EL (cell line): ENCODE results near the gene RPS4Y2.

Experiments used
- DNase-seq: peaks from one replicate; pipeline ENCODE4 v3.0.0-alpha.2; 2016

RPS4Y2 gene

DNA sequence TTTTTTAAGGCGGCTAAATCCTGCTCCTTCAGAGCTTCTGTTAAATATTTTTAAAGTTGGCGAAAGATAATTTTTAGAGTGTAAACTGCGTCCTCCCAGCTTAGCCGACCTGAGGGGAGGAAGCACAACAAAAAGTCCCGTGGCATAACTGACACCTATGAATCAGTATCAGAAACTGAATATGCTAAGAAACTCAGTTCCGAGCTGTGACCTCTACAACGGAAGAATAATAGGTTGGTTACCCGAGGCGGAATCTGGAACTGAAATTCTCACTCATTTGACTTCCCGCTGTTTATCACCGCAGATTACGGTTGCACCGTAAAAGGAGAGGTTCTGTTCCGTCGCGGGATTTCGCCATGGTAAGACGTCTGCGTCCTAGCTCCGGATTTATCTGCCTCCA lies at the start of gene RPS4Y2:
TSS of gene RPS4Y2 (plus strand) at position 301 of the 400 bp plus-strand sequence. CDS start at position 357, 56 bp downstream.
- no peak for DNase-seq

DNA sequence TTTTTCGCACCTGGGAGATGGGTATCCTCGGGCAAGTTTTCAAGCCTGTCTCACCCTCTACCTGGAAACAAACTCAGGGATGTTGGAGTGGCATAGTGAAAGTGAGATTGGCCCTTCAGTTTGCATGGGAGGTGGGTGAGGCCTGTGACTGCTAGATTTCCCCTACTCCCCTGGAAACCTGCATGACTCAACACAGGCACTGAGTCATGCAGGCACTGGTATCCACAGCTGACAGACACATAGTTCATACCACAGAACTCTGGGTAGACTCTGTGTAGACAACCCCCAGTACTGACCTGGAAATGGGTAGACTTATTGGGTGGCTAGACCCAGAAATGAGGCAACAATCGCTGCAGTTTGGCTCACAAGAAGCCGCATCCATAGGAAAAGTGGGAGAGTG lies 41.5 kb upstream of the RPS4Y2 start:
- DNase-seq, result no peak

DNA sequence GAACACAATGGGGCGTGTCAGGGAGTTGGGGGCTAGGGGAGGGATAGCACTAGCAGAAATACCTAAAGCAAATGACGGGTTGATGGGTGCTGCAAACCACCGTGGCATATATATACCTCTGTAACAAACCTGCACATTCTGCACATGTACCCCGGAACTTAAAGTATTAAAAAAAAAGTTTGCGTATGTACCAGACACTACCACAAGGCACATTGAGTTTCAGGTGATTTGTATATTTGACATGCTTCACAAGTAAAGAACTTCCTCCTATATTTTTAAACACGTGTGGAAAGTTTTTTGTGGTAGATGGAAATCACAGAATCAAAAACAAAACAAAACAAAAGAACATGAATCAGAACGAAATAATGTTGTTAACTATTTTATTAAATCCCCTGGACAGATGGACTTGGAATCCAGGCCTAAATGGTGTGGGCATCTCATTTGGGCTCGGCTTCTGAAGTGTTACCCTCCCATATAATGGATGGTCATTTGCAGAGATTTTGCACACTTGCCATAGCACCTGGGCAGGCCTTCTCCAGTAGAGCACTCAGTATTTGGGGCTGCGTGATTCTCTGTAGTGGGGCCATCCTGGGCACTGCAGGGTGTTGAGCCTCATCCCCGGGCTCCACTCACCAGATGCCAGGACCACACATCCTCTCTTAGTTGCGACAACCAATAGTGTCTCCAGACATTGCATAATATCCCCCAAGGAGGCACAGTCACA lies 29.6 kb upstream of the RPS4Y2 start:
- no peak for DNase-seq

DNA sequence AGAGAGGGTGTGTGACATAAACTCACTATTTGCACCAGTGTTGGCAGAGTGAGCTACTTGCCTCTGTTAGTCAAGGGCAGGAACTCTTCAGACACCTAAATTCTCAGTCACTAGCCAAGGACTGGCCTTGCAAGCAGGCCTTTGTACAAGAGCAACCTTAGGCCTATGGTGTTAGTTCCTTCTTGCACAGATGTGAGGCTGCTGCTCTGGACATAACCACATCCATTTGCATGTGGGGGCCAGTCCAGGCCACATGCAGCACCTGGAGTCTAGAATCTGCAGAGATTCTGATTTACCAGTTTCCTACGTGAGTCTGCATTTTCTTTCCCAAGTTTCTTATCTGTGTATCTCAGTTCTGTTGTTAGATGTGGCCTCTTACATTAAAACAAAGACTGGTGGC lies 20.7 kb upstream of the RPS4Y2 start:
- DNase-seq, result no peak

DNA sequence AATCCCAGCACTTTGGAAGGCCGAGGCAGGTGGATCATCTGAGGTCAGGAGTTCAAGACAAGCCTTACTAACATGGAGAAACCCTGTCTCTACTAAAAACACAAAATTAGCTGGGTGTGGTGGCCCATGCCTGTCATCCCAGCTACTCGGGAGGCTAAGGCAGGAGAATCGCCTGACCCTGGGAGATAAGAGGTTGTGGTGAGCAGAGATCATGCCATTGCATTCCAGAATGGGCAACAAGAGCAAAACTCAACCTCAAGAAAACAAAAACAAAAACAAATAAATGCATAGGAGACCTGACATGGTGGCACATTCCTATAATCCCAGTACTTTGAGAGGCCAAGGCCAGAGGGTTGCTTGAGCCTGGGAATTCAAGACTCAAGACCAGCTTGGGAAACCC lies 16.1 kb upstream of the RPS4Y2 start:
- no peak for DNase-seq

DNA sequence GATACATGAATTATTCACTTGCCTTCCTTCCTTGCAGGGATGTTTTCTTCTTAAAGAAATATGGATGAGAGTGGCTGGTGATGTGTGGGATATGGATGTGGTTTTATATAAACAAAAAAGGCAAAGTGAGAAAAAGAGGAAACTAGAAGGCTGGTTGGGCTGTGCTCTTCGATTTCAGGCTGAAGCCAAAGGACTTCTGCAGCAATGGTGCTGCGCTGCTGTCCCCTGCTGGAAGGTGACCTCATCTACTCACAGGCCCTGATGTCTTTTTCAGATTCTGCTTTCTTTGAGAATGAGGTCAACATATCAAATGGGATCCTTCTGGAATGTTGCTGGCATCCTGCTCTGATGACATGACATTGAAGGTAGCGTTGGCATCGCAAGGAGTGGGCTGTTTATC lies 15.3 kb upstream of the RPS4Y2 start:
- no peak for DNase-seq

DNA sequence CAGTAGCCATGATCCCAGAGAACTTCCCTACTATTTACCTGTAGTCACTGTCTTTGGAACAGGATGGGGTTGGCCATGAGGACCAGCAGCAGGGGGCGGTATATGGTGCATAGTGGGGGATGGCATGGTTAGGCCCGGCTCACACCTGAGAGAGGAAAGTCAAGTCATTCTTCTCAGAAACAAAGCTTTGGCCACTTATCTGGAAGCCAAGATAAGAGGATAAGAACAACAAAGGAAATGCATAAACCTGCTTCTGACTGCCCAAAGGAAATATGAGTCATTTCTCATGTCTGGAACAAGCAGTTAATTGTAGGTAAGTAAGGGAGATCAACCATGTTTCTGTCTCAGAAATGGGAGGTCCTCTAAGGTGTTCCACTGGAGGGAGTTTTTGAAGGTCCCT lies 10.8 kb upstream of the RPS4Y2 start:
- no peak for DNase-seq

DNA sequence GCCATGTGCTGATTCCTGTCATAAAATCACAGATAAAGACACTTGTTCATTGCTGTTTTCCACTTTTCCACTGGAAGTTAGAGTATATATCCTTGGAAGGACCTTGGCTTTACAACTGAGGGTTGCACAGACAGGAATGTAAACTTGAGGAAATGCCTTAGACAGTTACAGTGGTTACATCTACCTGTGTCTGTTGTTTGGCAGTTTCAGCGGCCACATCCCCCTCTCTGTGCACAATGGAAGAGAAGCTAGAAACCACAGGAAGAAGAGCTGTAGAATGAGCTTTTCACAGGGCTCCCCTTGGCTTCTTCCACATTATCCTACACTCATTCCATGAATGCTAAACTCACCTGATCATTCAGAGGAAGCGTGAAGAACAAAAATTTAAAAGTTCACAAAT lies 9.0 kb upstream of the RPS4Y2 start:
- no peak for DNase-seq

DNA sequence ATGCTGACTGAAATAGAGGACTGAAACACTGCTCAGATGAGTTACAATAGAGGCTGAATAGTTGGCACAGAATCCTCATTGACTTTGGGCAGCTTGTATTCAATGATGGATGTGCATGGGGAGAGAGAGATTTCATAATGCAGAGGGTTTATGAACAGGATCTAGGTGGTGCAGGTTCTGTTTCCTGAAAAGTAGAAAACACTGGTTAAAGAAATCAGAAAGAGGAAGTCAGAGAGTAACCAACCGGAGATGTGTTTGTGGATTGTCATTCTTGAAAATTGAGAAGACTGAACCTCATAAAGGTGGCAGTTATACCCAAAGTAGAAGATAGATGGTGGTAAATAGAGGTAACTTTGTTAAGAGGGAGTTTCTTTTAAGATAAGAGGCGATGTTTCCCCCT lies 8.0 kb downstream of the RPS4Y2 start:
- DNase-seq, result no peak

DNA sequence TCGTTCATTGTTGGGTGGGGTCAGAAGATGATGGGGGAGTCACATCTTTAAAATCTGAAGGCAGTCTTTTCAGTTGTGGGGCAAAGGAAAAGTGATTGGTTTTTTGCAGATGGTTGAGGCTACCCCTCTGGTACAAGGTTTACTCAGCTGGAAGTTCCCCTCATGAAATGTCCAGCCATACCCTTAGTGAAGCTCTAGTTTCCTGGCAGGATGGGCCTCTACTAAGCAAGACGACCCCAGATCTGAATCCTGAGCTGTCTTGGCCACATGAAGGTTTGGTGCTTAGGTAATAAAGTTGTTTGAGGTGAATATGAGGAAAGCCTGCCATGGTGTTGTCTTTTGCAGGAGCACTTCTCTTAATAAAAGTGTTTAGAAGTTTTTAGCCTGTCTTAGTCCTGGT lies 9.2 kb downstream of the RPS4Y2 start:
- no peak for DNase-seq

DNA sequence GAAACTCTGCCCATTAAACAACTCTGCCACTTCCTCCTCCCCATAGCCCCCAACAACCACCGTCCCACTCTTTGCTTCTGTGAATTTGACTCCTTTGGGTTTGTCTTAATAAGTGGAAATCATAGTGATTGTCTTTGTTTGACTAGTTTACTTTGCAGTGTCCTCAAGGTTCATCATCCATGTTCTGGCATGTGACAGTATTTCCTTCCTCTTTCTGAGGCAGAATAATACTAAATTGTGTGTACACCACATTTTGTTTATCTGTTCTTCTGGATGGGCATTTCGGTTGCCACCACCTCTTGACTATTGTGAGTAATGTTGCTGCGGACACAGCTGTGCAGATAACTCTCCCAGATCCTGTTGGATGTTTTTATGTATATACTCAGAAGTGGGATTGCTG lies 14.8 kb downstream of the RPS4Y2 start:
- no peak for DNase-seq

DNA sequence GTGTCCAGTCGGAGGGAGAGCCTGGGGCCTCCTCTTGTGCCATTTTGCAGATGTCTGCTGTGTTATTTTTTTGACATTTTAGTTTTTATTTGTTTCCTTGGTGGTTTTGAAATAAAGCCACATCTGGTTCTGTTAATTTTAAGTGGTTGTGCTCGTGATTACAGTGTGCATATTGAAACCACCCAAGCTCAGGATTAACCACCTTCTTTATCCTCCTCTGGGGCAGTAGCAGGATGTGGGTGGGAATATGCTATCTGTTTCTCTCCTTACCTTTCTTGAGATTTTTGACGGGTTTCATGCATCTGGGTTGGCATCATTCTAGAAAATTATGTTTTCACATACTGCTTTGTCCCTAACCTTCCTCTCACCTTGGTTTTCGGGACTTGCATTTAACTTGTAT lies 20.2 kb downstream of the RPS4Y2 start:
- no peak for DNase-seq

DNA sequence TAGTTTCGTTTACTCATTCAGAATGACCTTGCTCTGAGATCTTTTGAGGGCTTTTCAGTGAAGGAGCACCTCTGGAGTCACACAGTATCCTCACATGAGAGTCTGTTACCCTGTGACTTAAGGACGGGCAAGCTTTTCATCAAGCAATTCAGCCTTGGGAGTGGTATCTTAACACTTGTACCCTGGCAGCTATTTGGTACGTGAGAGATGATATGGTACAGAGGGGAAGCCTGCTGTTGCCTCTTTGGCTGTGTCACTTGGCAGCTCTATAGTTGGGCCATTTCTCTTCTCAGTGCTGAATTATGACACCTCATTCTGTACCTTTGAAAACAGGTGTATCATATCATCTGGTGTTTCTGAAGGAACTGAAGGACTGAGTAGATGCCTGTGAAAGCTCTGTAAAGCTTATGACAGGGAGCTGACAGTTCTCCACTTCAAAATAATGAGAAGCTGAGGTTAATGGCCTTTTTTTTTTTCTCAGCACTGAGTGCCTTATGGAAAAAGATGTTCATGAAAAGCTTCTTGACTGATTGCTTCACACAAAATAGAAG lies 24.3 kb downstream of the RPS4Y2 start:
- no peak for DNase-seq

DNA sequence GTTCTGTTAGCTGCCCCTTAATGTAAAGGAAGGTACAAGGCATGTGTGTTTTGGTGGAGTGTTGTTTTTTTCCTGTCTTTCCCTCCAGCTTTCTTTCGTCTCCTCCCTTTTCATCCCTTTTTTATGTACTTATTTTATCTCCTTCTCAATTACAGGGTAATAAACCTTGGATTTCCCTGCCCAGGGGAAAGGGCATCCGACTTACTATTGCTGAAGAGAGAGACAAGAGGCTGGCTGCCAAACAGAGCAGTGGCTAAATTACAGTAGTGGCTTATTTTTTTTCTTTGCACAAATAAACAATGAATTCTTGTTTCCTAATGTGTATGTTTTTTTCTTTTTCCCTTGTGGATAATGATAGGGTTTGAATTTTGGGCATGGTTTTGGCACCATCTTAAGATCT lies 24.9 kb downstream of the RPS4Y2 start:
- DNase-seq, result no peak

DNA sequence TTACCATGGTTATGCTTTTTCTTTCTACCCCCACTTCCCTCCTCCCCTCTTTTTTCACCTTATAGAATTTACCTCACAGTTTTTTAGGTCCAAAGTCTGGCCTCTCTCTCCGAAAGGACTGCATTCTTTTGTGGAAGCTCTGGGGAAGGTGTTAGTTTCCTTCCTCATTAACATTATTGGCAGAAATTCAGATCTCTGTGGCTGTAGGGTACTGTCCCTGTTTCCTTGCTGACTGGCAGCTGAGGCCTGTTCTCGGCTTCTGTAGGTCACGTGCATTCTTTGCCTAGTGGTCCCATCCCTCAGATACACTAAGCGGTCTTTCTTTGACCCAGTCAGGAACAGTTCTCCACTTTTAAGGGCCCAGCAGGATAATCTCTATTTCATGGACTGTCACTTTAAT lies 25.5 kb downstream of the RPS4Y2 start:
- no peak for DNase-seq

DNA sequence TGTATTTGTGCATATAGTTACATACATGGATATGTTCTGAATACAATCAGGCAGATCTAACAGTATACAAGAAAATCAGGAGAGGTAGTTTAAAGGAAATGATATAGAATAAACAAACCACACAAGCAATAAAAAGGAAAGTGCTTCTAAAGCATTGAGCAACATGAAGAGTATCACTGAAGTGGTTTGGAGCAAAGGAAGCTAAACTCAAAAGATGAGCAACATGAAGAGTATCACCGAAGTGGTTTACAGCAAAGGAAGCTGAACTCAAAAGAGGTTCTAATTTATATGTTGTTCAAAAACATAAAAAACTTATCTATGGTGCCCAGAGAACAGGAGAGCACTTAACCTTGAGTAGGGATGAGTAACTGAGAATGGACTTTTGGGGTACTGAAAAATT lies 29.1 kb downstream of the RPS4Y2 start:
- no peak for DNase-seq

DNA sequence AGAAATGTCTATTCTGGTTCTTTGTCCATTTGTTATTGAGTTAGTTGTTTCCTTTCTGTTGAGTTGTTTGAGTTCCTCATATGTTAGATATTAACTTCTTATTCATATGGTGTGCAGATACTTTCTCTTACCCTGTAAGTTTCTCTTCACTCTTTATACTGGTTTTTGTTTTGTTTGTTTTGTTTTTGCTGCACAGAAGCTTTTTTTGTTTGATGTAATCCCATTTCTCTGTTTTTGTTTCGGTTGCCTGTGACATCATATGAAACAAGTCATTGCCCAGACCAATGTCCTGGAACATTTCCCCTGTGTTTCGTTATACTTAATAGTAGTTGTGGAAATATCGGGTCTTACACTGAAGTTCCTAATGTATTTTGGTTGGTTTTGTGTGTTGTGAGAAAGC lies 31.2 kb downstream of the RPS4Y2 start:
- DNase-seq, result no peak

DNA sequence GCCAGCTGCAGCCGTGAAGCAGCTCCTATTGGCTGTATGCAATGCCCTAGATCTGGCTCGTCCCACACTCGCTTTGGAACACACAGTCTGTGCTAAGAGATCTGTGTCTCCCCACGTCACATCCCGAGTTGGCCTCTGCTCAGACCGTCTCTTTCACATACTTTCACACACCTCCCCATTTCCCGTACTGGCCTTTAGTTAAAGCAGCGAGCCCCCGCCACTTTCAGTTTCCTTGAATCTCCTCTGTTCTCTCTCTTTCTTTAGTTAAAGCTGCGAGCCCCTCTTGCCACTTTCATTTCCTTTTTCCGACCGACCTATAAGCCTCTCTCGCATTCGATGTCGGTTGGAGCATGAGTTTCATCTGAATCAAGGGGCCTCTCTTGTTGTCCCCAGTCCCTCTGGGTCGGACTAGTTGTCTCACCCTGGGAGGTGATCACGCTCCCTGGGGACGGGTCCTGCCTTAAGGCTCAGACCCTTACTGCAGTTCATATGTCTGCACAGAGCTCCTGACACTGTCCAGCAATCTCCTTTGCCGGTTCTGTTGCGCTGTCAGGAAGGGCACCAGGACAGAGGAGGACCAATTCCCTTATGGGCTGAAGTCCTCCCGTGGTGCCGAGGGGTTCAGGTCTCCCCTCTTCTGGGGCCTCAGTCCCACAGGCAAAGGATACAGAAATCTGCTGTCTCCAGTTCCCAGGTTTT lies 42.6 kb downstream of the RPS4Y2 start:
- DNase-seq, result no peak

DNA sequence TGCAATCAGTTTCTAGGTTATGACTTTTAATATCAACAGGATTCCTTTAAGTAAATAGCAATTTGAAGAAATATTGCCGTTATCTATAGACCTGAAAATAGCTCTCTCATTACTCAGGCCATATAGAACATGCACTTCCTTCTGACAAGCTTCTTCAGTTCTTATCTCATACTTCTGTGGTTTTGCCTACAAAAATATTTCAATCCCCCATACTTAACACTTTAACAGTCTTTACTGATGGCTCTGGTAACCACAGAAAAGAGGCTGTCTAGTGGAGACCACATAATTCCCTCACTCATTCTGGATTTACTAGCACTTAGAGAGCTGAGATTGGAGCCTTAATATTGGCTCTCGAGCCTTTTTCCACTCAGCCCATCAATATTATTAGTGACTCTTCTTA lies 46.8 kb downstream of the RPS4Y2 start:
- no peak for DNase-seq

DNA sequence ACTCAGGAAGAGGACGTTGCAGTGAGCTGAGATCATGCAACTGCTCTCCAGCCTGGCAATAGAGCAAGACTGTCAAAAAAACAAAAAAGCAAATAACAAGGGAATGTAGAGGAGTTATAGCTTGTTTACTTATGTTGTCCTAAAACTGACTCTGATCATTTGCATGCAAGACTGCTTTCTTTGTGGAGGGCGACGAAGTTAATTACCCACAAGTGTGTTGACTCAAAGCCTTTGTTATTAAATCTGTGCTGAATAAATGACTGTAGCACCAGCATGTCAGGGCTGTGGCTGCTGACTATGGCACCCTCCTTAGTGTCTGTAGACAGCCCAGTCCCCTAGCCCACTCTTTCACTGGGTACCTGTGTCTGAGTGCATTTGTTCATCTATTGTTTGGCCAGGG lies 50.3 kb downstream of the RPS4Y2 start:
- DNase-seq, result no peak

DNA sequence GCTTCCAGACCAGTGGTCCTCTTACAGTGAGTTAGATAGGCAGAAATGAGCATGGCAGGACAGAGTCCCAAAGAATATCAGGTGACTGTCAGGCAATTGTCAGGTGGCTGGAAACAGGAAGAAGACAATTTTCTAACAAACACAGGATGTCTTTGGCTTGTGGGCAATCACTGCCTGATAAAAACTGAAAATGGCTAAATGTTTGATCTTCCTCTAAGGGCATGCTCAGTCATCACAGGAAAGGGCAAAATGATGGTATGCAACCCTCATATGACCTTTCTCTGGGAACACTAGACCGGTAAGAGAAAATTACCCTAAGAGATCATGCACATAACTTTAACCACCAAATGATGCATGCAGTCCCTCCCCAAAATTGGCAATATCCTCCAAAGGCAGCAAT lies 57.6 kb downstream of the RPS4Y2 start:
- no peak for DNase-seq

DNA sequence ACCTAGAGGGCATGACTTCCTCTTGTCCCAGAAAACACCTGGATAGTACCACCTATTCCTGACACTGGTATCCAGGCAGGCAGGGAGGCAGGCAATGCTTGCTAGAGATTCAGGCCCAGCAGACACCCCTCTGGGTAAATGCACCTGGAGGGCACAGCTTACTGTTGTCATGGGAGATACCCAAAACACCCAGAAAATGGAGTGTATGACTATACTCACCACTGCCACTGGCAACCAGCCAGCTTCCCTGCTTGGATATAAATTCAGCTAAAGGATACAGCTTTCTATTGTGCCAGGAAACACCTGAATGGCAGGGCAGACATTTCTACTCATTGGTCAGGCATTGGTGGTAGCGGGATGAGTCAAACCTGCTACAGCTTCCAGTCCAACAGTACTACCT lies 58.9 kb downstream of the RPS4Y2 start:
- DNase-seq, result no peak

DNA sequence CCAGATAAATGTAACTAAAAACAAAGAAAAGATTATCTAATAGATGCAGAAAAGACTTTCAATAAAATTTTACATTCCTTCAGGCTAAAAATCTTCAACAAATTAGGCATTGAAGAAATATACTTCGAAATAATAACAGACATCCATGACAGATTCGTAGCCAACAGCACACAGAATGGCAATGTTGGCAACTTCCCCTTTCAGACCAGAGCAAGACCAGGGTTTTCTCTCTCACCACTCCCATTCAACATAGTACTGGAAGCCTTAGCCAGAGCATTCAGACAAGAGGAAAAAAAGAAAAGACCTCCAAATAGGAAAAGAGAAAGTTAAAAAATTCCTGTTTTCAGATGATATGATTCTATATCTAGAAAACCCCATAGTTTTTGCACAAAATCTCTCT lies 61.2 kb downstream of the RPS4Y2 start:
- DNase-seq, result no peak
